ENCODE results near the gene CLDN6. TPM values are rescaled to one million over a fixed set of nuclear protein-coding genes. Genes with fewer than 3 reads are reported as not detected.

CLDN6 gene
- polyA plus RNA-seq, 1 experiment = 0.12 TPM

GRCh38 chr16:2981899-2982250, 36.1 kb downstream of the CLDN6 start:
- POLR2A ChIA-PET = no interaction called here

GRCh38 chr16:2981177-2981898, 36.6 kb downstream of the CLDN6 start:
- no peak overlapping the region; the same call in 1 of the 2 replicates for H3K4me3 ChIP-seq (ENCODE audit: low read depth, low read length)
- CTCF ChIA-PET = interaction anchor here (0.6 to 2.3 kb wide), 6 partner anchors 11 to 48 kb away, joined by 3 to 7 read pairs (median 3); no protein-coding TSS in a partner anchor
- POLR2A ChIA-PET = no interaction called here

More at GRCh38 chr16:2981899-2982250, 36.1 kb downstream of the CLDN6 start:
- Histone ChIP-seq H3K27me3 (ENCODE audit: control insufficient read depth, insufficient read depth, low read length) (no peaks in the 10 kb centered on the region), H3K36me3 (ENCODE audit: control insufficient read depth, insufficient read depth, low read length) (no peaks in the 10 kb centered on the region), H3K4me3 (ENCODE audit: low read depth, low read length) (no peak overlapping the region)
- CTCF ChIA-PET = interaction anchor here (0.9 to 2.3 kb wide), 5 partner anchors 10 to 47 kb away, joined by 3 to 8 read pairs (median 4); no protein-coding TSS in a partner anchor
- no peak for TF ChIP-seq CTCF (IDR thresholded peaks at IDR 0.05; ENCODE audit: insufficient read depth, low read depth, low read length)
- no peak for DNase-seq (ENCODE audit: low read depth)

GRCh38 chr16:2980227-2981176, 37.5 kb downstream of the CLDN6 start, which contains the start of gene PKMYT1:
Gene PKMYT1 (minus strand): TSS chr16:2980446. CDS start chr16:2979657, 789 bp downstream.
- H3K36me3 ChIP-seq (ENCODE audit: control insufficient read depth, insufficient read depth, low read length) = no peaks in the 10 kb centered on the region
- DNase-seq (ENCODE audit: low read depth) = peak; percentile 46
- TF ChIP-seq CTCF (IDR thresholded peaks at IDR 0.05; ENCODE audit: insufficient read depth, low read depth, low read length) = no peak
- ChIA-PET CTCF (interaction anchor here (0.6 to 2.3 kb wide), 9 partner anchors 8 to 74 kb away, joined by 3 to 7 read pairs (median 3); no protein-coding TSS in a partner anchor), POLR2A (no interaction called here)
- peak within 1 kb of the TSS; percentile 68 for H3K4me3 ChIP-seq (ENCODE audit: low read depth, low read length)
- no peaks in the 10 kb centered on the region for H3K27me3 ChIP-seq (ENCODE audit: control insufficient read depth, insufficient read depth, low read length)

More at GRCh38 chr16:2981177-2981898, 36.6 kb downstream of the CLDN6 start:
- no peaks in the 10 kb centered on the region for H3K27me3 ChIP-seq (ENCODE audit: control insufficient read depth, insufficient read depth, low read length)
- H3K36me3 ChIP-seq (ENCODE audit: control insufficient read depth, insufficient read depth, low read length) = no peaks in the 10 kb centered on the region
- TF ChIP-seq CTCF (IDR thresholded peaks at IDR 0.05; ENCODE audit: insufficient read depth, low read depth, low read length) = no peak
- DNase-seq (ENCODE audit: low read depth) = no peak

GRCh38 chr16:2979669-2980226, 38.2 kb downstream of the CLDN6 start:
- H3K27me3 ChIP-seq (ENCODE audit: control insufficient read depth, insufficient read depth, low read length) = no peaks in the 10 kb centered on the region
- H3K36me3 ChIP-seq (ENCODE audit: control insufficient read depth, insufficient read depth, low read length) = no peaks in the 10 kb centered on the region
- no peak for TF ChIP-seq CTCF (IDR thresholded peaks at IDR 0.05; ENCODE audit: insufficient read depth, low read depth, low read length)
- peak overlapping the region; percentile 68 for H3K4me3 ChIP-seq (ENCODE audit: low read depth, low read length)
- ChIA-PET CTCF (interaction anchor here (0.6 to 1.1 kb wide), 4 partner anchors 7 to 74 kb away, joined by 3 to 4 read pairs (median 3); no protein-coding TSS in a partner anchor), POLR2A (no interaction called here)
- DNase-seq (ENCODE audit: low read depth) = no peak
